Kidney (tissue), 14 donors: ENCODE results near the gene TTYH1. TPM values are rescaled to one million over a fixed set of nuclear protein-coding genes. Genes with fewer than 3 reads are reported as not detected.

Experiments
- DNase-seq, 5 donors: peaks; one replicate each; pipeline ENCODE4 v3.0.0-alpha.2; 2013 to 2020
- FAIRE-seq: peaks from 2 replicates; lab custom pipeline; 2012; peaks lifted over from hg19 to GRCh38; lab: Jason Lieb, UNC
- H3K27ac ChIP-seq, 2 donors: one replicate each; pipeline ENCODE4 v1.7.0; 2013; ENCODE audit warnings: low read depth in 2 of 2, low read length in 2 of 2, inconsistent platforms in 1 of 2
- H3K27me3 ChIP-seq: one replicate; pipeline ENCODE4 v1.7.1; 2013; ENCODE audit warnings: low read length, inconsistent platforms; ENCODE audit not compliant: control insufficient read depth, insufficient read depth
- H3K36me3 ChIP-seq, 3 donors: one replicate each; pipeline versions ENCODE4 v1.7.0 to v1.7.1; 2013; ENCODE audit warnings: low read length in 3 of 3, control low read depth in 1 of 3, inconsistent platforms in 1 of 3; ENCODE audit not compliant: insufficient read depth in 3 of 3, control insufficient read depth in 2 of 3
- H3K4me1 ChIP-seq, 3 donors: one replicate each; pipeline versions ENCODE4 v1.7.0 to v1.7.1; 2013; ENCODE audit warnings: low read length in 3 of 3, inconsistent platforms in 1 of 3, low read depth in 1 of 3; ENCODE audit not compliant: control insufficient read depth in 2 of 3, insufficient read depth in 2 of 3
- H3K4me3 ChIP-seq, 3 donors: one replicate each; pipeline versions ENCODE4 v1.7.0 to v1.8.1; 2013; ENCODE audit warnings: low read length in 3 of 3, control low read depth in 1 of 3, inconsistent platforms in 1 of 3
- H3K9ac ChIP-seq, 3 donors: one replicate each; pipeline versions ENCODE4 v1.7.0 to v1.7.1; 2013; ENCODE audit warnings: low read length in 3 of 3, control low read depth in 1 of 3, inconsistent platforms in 1 of 3
- H3K9me3 ChIP-seq, 3 donors: one replicate each; pipeline versions ENCODE4 v1.7.0 to v1.7.1; 2013; ENCODE audit warnings: low read length in 3 of 3, control low read depth in 1 of 3, inconsistent platforms in 1 of 3; ENCODE audit not compliant: control insufficient read depth in 2 of 3, insufficient read depth in 1 of 3
- intact Hi-C: fragments of 100-400 bp; cut with DNase I; formaldehyde crosslinking; loops from one replicate; pipeline ENCODE4 v1.11.1; 2022
- polyA plus RNA-seq: library from polyadenylated mRNA; stranded (reverse); fragments of 350-450 nt; fragmentation: Illumina TruSeq; extraction: RNeasy Lipid Tissue Mini Kit (QIAGEN cat#74804); gene quantifications from one replicate; pipeline ENCODE4 v1.2.3, GENCODE V29; 2014; ENCODE audit warnings: low read depth, low replicate concordance; ENCODE audit not compliant: insufficient read depth
- total RNA-seq: library from RNA; stranded (reverse); fragmentation: NEBNext Ultra II Directional; extraction: Animal tissue kit (Norgen Biotek cat#: 25700); gene quantifications from one replicate; pipeline ENCODE4 v1.2.1, GENCODE V29; 2021
- TF ChIP-seq, protein P1 (sequence below): IDR thresholded peaks from 3 replicates; pipeline ENCODE4 v1.5.1; 2012; ENCODE audit warnings: mild to moderate bottlenecking, moderate library complexity, borderline replicate concordance; ENCODE audit not compliant: insufficient read depth; ENCODE audit errors: extremely low read depth
- donor health status: control.
- donor health status: control.
- donor health status: control.
- donor health status: control.
- donor health status: control.
- donor health status: DM: yes; HTN: yes; CAD: no.
- donor health status: Normal renal cell carcinoma (clear cell type).

The TTYH1 gene
- total and polyA plus RNA-seq, 2 donors from 2014 or later = 1.5 to 1.9 TPM

DNA sequence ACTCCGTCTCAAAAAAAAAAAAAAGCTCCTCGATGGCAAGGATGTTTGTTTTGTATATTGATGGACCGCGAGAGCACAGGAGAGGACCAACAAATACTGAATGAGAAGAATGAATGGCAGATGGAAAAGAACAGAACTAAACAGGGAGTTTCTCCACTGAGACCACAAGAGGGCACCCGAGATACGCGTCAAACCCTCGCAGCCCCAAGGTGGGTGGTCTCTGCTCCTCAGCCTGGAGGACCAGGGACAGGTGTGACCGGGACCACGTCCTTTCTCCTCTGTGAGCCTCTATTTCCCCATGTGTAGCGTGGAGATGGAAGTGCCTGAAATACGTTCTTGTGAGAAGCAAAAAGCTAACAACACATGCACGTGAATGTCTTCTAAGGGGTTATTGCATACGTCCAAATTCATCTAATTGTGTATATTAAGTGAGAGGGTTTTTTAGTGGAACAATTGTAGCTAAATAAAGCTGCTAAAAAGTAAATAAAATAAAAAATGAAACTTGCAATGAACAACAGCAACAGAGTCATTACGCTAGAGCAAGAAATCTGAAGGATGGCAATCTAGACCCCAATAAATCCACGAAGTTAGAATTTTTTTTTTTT is 66.2 kb downstream of the TTYH1 start:
- Histone ChIP-seq H3K27me3 (no peaks in the 10 kb centered on the region), H3K9ac (no peak overlapping the region), H3K4me1 (no peaks in the 10 kb centered on the region), H3K4me3 (no peak overlapping the region), H3K36me3 (no peaks in the 10 kb centered on the region), H3K27ac (no peak overlapping the region), H3K9me3 (no peaks in the 10 kb centered on the region)
- intact Hi-C loops = no loop called here
- FAIRE-seq (no peak), DNase-seq (peak; percentile 48 to 91 (median 67))
- TF ChIP-seq, protein P1, sequence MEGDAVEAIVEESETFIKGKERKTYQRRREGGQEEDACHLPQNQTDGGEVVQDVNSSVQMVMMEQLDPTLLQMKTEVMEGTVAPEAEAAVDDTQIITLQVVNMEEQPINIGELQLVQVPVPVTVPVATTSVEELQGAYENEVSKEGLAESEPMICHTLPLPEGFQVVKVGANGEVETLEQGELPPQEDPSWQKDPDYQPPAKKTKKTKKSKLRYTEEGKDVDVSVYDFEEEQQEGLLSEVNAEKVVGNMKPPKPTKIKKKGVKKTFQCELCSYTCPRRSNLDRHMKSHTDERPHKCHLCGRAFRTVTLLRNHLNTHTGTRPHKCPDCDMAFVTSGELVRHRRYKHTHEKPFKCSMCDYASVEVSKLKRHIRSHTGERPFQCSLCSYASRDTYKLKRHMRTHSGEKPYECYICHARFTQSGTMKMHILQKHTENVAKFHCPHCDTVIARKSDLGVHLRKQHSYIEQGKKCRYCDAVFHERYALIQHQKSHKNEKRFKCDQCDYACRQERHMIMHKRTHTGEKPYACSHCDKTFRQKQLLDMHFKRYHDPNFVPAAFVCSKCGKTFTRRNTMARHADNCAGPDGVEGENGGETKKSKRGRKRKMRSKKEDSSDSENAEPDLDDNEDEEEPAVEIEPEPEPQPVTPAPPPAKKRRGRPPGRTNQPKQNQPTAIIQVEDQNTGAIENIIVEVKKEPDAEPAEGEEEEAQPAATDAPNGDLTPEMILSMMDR = peak; percentile 30

DNA sequence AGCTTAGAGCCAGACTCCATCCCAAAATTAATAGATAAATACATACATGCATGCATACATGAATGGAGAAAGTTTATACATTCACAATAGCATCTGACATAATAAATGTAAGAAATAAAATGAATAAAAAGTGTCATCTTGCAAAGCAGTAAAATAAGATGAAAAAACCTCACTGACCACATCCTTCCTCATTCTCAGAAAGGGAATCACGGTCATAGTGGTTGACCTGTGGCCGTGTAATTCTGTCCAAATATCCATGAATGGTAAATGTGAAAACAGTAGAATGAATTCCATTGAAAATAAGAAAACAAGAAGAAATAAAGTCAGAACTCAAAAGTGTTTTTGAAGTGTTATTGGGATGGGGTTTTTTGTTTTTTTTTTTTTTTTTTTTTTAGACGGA is 67.6 kb downstream of the TTYH1 start:
- Histone ChIP-seq H3K4me1 (no peaks in the 10 kb centered on the region), H3K36me3 (no peaks in the 10 kb centered on the region), H3K9ac (no peak overlapping the region), H3K4me3 (no peak overlapping the region), H3K27me3 (no peaks in the 10 kb centered on the region), H3K27ac (no peak overlapping the region), H3K9me3 (no peaks in the 10 kb centered on the region)
- intact Hi-C loops = no loop called here
- DNase-seq (no peak), FAIRE-seq (no peak)
- TF ChIP-seq, protein P1 = no peak

DNA sequence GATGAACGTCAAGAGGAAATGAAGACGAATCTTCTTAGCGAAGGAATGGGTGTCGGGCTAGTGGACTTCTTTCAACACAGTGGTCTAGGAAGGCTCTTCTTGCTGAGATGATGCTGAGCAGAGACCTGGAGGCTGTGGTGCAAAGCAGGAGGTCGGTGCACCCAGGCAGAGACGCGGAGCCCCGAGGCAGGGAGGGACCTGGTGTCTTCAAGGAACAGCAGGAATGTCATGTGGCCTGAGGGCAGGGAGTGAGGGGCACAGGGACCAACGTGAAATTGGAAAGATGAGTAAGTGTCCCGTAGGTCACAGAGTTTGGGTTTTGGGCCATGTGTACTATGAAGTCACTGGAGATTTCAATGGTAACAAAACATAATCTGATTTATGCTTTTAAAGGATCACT is 69.2 kb downstream of the TTYH1 start:
- Histone ChIP-seq H3K9ac (no peak overlapping the region), H3K4me1 (no peaks in the 10 kb centered on the region), H3K27ac (no peak overlapping the region), H3K27me3 (no peaks in the 10 kb centered on the region), H3K4me3 (no peak overlapping the region), H3K9me3 (no peaks in the 10 kb centered on the region), H3K36me3 (no peaks in the 10 kb centered on the region)
- DNase-seq (peak in 1 of 5 donors; percentile 15), FAIRE-seq (no peak)
- intact Hi-C loops = no loop called here
- TF ChIP-seq, protein P1 = no peak

DNA sequence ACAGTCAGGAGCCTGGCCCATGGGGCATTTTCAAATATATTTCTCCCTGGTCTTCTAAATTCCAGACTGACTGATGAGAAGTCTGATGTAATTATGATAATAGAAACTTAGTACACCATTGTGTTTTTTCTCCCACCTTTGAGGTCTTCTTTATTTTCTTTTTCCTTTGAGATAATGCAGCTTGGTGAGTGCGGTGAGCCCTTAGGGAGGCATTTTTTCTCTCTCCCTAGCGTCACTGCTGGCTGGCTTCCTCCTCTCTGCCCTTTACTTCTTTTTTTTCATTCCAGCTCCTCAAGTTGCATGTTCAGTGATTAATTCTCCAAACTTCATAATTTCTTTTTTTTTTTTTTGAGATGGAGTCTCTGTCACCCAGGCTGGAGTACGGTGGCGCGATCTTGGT is 70.6 kb downstream of the TTYH1 start:
- TF ChIP-seq, protein P1 = no peak
- Histone ChIP-seq H3K9ac (no peak overlapping the region), H3K36me3 (no peaks in the 10 kb centered on the region), H3K27me3 (no peaks in the 10 kb centered on the region), H3K27ac (no peak overlapping the region), H3K4me3 (no peak overlapping the region), H3K9me3 (no peaks in the 10 kb centered on the region), H3K4me1 (no peaks in the 10 kb centered on the region)
- FAIRE-seq (no peak), DNase-seq (no peak)
- intact Hi-C loops = no loop called here
